ENCODE measurements around the gene NMUR1.

DNA sequence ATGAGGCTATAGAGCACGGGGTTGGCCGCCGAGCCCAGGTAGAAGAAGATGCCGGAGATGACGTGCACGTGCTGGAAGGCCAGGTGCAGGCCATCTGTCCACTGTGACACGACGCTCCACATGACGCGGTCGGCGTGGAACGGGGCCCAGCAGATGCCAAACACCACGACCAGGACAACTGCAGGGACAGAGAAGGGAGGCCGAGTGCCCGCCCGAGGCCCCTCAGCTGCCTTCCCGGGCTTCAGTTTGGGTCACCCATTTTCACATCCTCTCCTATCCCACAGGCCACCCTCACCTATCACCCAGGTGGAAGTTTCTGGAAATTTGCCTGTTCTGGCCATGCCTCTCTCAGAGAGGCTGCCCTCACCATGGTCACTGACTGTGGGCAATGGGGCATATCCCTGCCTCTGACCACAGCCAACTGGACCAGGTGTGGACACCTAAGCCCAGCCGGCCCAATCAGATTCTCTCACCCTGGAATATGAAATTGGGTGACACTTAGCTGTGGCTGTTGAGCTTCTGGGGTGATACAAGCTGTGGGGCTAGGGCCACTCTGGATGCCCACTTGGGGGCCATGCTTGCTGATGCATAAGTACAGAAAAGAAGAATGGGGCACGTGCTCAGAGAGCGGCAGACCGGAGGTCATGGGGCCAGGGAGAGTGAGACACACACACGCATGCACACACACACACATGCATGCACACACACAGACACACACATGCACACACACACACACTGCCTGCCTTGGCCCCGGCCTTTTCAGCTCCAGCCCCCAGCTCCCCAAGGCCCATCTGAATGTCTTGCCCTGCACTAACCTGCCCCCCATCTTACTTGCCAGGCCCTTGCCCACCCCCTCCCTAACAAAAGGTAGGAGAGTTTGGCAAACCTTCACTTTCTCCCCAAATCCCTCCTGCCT is 4.7 kb downstream of the NMUR1 start:
- TF ChIP-seq, protein P1, sequence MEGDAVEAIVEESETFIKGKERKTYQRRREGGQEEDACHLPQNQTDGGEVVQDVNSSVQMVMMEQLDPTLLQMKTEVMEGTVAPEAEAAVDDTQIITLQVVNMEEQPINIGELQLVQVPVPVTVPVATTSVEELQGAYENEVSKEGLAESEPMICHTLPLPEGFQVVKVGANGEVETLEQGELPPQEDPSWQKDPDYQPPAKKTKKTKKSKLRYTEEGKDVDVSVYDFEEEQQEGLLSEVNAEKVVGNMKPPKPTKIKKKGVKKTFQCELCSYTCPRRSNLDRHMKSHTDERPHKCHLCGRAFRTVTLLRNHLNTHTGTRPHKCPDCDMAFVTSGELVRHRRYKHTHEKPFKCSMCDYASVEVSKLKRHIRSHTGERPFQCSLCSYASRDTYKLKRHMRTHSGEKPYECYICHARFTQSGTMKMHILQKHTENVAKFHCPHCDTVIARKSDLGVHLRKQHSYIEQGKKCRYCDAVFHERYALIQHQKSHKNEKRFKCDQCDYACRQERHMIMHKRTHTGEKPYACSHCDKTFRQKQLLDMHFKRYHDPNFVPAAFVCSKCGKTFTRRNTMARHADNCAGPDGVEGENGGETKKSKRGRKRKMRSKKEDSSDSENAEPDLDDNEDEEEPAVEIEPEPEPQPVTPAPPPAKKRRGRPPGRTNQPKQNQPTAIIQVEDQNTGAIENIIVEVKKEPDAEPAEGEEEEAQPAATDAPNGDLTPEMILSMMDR (optimal IDR thresholded peaks at IDR 0.05 in 1 of 3, IDR thresholded peaks at IDR 0.05 in 1 of 3, conservative IDR thresholded peaks at IDR 0.05 in 1 of 3; ENCODE audit: extremely low read depth in 1 of 3, insufficient read depth in 2 of 3, low read length in 3 of 3), result no peak
- TF ChIP-seq EZH2 (IDR thresholded peaks at IDR 0.05; ENCODE audit: low read length), result no peak

All from keratinocyte (primary cell).